CD4-positive, alpha-beta T cell treated with Interleukin-4 for 1 hour (primary cell): Measurements from ENCODE around the gene C7orf33.
"Not testable (repeated sequence)": the region's sequence is repeated elsewhere in the genome, so short reads cannot be mapped to it uniquely, and the experiment has no call there.

Experiments used
- DNase-seq, 2 donors: peaks; one replicate each; pipeline ENCODE4 v3.0.0-alpha.2; 2020 to 2022

Gene C7orf33

DNA sequence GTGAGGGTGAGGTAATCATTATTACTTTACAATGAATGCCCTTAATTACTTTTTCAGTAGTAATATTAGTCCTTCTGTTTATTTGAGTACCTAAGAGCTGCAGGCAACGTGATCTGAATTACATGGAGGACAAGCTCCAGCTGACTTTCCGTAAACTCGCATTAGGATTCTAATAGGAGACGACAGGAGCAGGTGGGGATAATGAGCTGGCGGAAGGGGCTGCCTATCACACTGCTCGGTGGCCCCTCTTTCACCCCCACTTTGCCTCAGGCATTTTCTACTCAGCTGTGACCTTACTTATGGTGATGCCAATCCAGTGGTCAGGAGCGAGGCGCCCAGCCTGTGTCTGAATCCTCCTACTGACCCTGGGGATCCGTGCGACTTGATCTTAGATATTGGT, at the start of gene C7orf33:
TSS of gene C7orf33 (plus strand) at position 296 of the 400 bp plus-strand sequence. CDS start 160 bp downstream, outside the sequence.
- no peak for DNase-seq

DNA sequence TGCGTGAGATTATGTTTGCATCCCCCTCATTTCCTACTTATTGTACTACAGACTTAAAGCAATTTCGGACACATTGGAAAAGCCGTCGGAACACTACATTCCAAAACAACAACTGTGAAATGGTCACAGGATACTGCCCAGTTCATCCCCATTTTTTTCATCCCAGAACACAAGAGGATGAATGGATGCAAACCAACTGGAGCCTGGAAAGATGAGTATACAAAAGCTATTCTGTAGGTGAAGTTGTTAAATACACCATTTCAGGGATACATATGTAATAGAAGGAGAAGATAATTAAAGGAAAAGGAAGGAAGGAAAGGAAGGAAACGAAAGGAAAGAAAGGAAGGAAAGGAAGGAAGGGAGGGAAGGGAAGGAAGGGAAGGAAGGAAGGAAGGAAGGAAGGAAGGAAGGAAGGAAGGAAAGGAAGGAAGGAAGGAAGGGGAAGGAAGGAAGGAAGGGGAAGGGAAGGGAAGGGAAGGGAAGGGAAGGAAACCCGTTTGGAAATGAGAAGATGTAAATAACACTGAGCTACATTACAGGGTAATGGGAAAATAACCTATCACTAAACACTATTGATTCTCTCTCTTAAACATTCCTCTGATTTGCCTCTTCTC, 48.6 kb upstream of the C7orf33 start:
- no peak for DNase-seq

DNA sequence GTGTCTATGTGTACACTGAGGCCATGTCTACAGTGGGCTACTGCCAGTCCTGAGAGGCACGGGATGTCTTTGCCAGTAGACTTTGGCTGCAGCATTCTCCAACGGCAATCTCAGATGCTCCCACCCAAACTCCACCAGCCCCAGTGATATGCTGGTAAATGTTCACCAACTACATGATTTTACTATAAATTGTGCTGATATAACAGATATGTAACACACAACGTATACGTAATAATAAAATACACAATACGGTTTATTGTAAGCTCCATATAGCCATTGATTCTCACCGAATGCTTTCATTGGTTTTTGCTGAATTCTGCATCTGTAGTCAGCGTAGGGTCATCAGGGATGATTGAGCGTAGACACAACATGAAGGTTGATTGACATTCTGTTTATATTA, 47.3 kb upstream of the C7orf33 start:
- DNase-seq = no peak

GRCh38 chr7:148545172-148545571, 45.4 kb upstream of the C7orf33 start:
- DNase-seq = no peak

DNA sequence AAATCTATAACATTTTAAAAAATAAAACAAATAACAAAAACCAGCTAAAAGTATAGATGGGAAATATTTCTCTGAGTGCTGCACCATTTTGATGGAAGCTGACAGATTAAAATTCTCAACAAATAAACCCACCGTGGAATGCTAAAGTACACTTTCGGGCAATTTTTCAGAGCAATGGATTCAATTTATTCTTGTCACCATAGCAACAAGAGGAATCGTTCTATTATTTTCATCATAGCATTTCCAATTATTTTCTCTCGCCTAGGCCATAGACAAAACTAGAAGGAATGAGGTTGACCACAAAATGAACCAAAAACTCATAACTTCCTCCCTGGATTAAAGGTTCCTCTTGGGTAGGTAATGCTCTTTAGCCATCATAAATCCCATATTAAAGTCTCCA, 44.6 kb upstream of the C7orf33 start:
- DNase-seq = no peak

DNA sequence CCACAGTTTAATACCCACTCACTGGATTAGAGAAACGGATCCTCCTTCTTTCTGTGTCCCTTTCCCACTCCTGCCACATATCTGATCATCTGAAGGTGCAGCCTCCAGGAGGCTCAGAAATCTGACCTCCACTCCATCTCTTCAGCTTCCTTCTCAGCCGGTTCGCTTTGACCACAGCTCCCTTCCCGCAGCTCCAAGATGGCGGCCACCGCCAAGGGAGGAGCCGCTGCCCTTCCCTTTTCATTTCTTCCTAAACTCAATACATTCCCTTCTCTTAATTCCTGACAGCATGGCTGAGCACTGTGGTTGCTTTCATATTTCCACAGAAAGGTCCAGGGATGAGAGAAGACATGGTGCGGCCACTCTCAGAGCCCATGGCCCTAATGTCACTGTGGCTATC, 43.7 kb upstream of the C7orf33 start:
- no peak for DNase-seq

DNA sequence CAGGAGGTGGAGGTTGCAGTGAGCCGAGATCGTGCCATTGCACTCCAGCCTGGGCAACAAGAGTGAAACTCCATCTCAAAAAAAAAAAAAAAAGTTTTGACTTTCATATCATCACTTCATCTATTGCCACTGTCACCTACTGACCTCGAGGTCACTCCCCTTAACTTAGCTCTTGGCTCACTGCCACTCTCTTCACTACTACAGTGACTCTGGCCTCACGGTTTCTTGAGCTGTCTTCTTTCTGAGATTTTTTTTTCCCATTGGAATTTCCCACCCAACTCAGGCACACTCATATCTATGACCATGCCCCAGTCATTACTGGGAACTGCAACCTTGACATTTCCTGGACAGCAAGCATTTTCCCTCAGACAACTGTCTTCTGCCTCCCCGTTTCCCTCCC, 42.6 kb upstream of the C7orf33 start:
- no peak for DNase-seq

GRCh38 chr7:148553979-148554378, 36.6 kb upstream of the C7orf33 start:
- DNase-seq = no peak

GRCh38 chr7:148556892-148557291, 33.7 kb upstream of the C7orf33 start:
- DNase-seq = no peak

GRCh38 chr7:148558914-148559313, 31.7 kb upstream of the C7orf33 start:
- DNase-seq = no peak

DNA sequence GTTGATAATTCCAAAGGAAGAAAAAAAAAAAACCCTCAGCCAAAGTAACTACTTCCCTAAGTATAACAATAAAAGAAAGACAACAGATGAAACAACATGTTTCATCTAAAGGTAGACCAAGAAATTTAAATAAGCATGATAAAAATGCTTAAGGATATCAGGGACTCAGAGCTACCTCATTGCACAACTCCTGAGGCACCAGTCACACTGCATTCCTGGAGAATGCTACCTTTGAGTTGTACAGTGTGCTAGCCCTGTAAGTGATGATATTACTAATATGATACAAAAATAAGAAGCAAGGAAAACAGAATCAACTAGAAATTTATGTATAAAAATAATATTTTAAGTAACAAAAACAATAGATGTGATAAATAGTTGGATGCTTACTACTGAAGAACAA, 29.5 kb upstream of the C7orf33 start:
- no peak for DNase-seq

DNA sequence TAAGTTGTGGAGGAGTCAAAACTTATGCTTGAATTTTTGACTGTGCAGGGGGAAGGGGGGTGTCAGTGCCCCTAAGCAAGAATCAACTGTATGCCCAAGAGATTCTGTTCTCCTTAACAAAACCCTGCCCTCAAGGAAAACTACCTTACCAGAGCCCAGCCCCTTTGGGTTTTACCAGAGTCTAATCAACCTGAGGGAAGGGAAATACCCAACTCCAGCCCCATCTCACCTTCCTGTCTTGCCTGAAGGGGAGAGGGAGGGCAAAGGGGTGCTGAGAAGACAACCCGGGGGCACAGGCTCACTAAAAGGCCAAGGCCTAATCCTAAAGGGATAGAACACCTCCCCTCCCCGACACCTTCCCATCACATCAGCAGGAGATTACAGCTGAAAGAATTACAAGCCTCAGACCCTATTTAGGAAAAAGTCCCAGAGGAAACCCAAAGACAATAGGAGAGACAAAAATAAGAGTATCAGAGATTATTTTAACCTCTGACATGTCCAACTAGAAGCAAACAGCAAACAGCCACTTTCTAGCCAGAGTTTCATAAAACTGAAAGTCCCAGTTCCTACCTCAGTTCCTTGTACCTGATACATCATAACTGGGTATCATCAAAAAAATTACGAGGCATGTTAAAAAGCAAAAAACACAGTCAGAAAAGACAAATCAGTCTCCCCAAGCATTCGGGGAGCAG, 26.8 kb upstream of the C7orf33 start:
- no peak for DNase-seq

- peak in 1 of 2 donors; percentile 28 for DNase-seq
Measured at GRCh38 chr7:148564275-148564951, 26.2 kb upstream of the C7orf33 start.

DNA sequence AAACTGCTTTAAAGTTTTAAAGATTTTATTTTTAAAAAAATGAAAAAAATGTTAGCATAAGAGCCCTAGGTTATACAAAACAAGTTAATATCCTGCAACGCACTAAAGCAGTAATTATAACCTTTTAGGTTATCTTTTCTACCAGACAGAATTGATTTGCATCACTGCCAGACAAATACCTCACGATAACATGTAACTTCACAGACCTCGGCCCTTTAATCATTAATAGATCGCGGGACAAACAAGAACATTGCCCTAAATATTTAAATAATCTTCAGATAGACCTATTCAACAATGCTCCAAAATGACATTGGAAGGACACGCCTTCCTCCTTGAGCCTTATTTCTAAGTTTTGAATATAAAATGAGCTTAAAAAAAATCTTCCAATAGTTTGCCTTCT, 23.8 kb upstream of the C7orf33 start:
- DNase-seq = no peak

DNA sequence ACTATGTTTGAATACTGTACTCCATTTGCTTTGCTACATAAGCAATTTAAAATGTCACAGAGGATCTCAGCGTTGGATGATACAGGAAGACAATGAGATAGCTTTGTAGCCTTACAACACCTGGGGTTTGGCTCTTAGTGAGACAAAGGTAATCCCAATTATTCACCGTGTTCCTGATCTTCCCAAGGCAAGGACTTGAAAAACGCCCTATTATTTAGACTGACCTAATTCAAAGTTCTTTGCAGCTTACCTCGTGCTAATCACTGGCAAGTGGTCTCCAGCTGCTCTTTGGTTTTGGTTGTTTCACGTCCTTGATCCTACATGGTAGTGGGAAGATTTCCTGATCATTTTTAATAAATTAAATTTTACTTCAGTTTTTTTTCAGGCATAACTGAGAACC, 23.0 kb upstream of the C7orf33 start:
- DNase-seq = no peak

DNA sequence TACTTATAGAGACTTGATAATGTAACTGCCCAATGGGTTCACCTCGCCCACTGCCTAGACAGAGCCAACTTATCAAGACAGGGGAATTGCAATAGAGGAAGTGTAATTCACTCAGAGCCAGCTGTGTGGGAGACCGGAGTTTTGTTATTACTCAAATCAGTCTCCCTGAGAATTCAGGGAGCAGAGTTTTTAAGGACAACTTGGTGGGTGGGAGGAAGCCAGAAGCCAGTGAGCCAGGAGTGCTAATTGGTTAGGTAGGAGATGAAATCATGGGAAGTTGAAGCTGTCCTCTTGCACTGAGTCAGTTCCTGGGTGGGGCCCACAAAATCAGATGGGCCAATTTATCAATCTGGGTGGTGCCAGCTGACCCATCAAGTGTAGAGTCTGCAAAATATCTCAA, 20.1 kb upstream of the C7orf33 start:
- no peak for DNase-seq

DNA sequence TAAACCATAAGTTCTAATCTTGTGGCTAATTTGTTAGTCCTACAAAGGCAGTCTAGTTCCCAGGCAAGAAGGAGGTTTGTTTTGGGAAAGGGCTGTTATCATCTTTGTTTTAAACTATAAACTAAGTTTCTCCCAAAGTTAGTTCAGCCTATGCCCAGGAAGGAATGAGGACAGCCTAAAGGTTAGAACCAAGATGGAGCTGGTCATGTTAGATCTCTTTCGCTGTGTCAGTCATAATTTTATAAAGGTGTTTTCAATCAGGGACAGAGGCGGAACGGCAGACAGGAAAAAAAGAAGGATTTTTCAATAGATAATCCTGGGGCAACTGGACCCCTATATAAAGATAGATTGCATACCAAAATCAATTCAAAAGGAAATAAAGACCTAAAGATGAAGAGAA, 19.6 kb upstream of the C7orf33 start:
- DNase-seq = not testable (repeated sequence)

GRCh38 chr7:148571381-148571780, 19.2 kb upstream of the C7orf33 start:
- no peak for DNase-seq

DNA sequence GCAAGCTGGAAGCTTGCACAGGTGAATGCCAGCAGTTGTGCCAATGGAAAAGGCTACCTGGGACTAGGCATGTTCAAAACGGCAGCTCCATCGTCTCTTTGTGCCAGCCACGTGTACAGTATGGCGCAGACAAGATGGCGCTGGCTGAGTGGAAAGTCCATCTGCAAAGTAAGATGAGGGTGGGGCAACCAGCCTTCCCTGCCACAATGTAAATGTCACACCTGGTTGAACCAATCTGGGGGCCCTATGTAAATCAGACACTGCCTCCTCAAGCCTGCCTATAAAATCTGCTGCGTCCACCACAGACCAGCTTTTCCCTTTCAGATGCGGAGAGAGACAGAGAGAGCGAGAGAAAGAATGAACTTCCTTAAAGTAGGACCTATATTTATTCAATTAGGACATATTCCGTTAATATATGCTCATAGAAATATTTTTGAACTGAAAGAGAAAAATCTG, 18.5 kb upstream of the C7orf33 start:
- DNase-seq = no peak

DNA sequence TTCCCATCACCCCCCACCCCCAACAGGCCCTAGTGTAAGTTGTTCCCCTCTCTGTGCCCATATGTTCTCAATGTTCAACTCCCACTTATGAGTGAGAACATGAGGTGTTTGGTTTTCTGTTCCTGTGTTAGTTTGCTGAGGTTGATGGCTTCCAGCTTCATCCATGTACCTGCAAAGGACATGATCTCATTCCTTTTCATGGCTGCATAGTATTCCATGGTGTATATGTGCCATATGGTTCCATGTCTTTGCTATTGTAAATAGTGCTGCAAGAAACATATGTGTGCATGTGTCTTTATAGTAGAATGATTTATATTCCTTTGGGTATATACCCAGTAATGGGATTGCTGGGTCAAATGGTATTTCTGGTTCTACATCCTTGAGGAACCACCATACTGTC, 17.0 kb upstream of the C7orf33 start:
- not testable (repeated sequence) for DNase-seq

DNA sequence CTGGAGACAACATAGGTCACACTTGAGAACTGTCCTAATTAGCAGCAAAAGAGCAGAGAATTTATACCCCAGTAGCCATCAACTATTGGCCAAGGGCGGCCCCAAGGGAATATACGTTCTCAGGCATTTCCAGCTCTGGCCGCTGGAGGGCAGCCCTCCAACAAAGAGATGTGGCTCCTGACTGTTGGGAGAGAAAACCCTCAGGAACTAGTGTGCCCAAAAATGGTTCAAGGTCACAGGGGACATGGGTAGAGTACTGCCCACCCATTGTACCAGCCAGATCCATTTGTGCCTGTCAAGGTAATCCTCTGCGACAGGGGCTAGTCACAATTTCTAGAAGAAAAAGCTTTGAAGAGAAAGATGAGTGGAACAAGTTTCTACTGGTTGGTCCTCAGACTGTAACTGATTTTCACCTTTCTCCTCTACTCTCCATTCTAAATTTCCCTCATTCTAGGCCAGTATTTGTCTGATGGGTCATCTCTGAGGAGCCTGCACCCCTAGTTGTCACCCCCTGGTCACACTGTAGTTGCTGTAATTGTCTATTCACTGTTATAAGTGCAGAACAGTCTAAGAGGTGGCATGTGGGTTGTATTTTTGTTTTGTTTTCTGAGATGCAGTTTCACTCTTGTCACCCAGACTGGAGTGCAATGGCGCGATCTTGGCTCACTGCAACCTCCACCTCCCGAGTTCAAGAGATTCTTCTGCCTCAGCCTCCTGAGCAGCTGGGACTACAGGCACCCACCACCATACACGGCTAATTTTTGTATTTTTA, 14.7 kb upstream of the C7orf33 start:
- peak; percentile 70 to 73 for DNase-seq

GRCh38 chr7:148579366-148579765, 11.2 kb upstream of the C7orf33 start:
- no peak for DNase-seq

GRCh38 chr7:148580446-148580845, 10.1 kb upstream of the C7orf33 start:
- DNase-seq = no peak
